Large intestine (tissue), 3 donors: ENCODE results near the gene ABCF2. TPM values are rescaled to one million over a fixed set of nuclear protein-coding genes. Genes with fewer than 3 reads are reported as not detected.

Experiments used
- DNase-seq, 2 donors: peaks; one replicate each; pipeline versions ENCODE4 v3.0.0 to v3.0.0-alpha.2; 2013
- H3K27ac ChIP-seq: one replicate; pipeline ENCODE4 v1.5.1; 2013; ENCODE audit warnings: low read length
- H3K27me3 ChIP-seq: 2 replicates; pipeline ENCODE4 v1.6.1; 2013; ENCODE audit warnings: low read length; ENCODE audit not compliant: control insufficient read depth, insufficient read depth
- H3K36me3 ChIP-seq: 2 replicates; pipeline ENCODE4 v1.6.1; 2013; ENCODE audit warnings: low read length; ENCODE audit not compliant: control insufficient read depth, insufficient read depth
- H3K4me1 ChIP-seq: one replicate; pipeline ENCODE4 v1.6.1; 2013; ENCODE audit warnings: low read length; ENCODE audit not compliant: control insufficient read depth, insufficient read depth
- H3K4me3 ChIP-seq: one replicate; pipeline ENCODE4 v1.5.1; 2013; ENCODE audit warnings: low read length
- H3K9me3 ChIP-seq: one replicate; pipeline ENCODE4 v1.6.1; 2013; ENCODE audit warnings: mild to moderate bottlenecking, low read depth, low read length, moderate library complexity; ENCODE audit not compliant: control insufficient read depth
- WGBS: methylation state at CpG from one replicate; pipeline ENCODE4 v1.1.5; 2013; ENCODE audit warnings: low lambda C conversion rate; ENCODE audit not compliant: insufficient coverage; 5-methylcytosine and 5-hydroxymethylcytosine counted together
- polyA plus RNA-seq: library from polyadenylated mRNA; unstranded; fragments of 120-200 nt; gene quantifications from one replicate; pipeline ENCODE4 v1.2.1, GENCODE V29; 2013

The ABCF2 gene
- polyA plus RNA-seq, 1 donor: 19.1 TPM

GRCh38 chr7:151172273-151173141, 54.5 kb downstream of the ABCF2 start:
- H3K27me3 ChIP-seq: peaks cover 75% of the 10 kb centered on the region
- no CpG with 5 or more reads among the region's 42 CpGs for WGBS
- peaks cover 19% of the 10 kb centered on the region for H3K9me3 ChIP-seq
- no peak overlapping the region for H3K27ac ChIP-seq
- peak; percentile 57 to 63 for DNase-seq
- no peaks in the 10 kb centered on the region for H3K36me3 ChIP-seq
- H3K4me1 ChIP-seq: no peaks in the 10 kb centered on the region
- H3K4me3 ChIP-seq: no peak overlapping the region

- Histone ChIP-seq H3K4me3 (no peak overlapping the region), H3K36me3 (no peaks in the 10 kb centered on the region), H3K4me1 (peaks cover 3% of the 10 kb centered on the region), H3K27ac (no peak overlapping the region), H3K27me3 (peaks cover 76% of the 10 kb centered on the region), H3K9me3 (peaks cover 8% of the 10 kb centered on the region)
- no CpG with 5 or more reads among the region's 10 CpGs for WGBS
- no peak for DNase-seq
These were observed 58.2 kb downstream of the ABCF2 start for GRCh38 chr7:151168787-151169162.

- Histone ChIP-seq H3K27me3 (peaks cover 74% of the 10 kb centered on the region), H3K9me3 (peaks cover 5% of the 10 kb centered on the region), H3K4me1 (peaks cover 3% of the 10 kb centered on the region), H3K27ac (no peak overlapping the region), H3K36me3 (no peaks in the 10 kb centered on the region), H3K4me3 (no peak overlapping the region)
- 9% methylated on average over 4 of the region's 52 CpGs for WGBS
- DNase-seq: peak in 1 of 2 donors; percentile 63
These were observed 58.8 kb downstream of the ABCF2 start for GRCh38 chr7:151168003-151168786.

GRCh38 chr7:151167197-151167961, 59.6 kb downstream of the ABCF2 start, which contains the start of gene GBX1:
Gene GBX1, minus strand, starts transcription at chr7:151167694. Its CDS starts 146 bp downstream, at chr7:151167548.
- DNase-seq: peak in 1 of 2 donors; percentile 22
- H3K4me1 ChIP-seq: peaks cover 3% of the 10 kb centered on the region
- H3K27me3 ChIP-seq: peaks cover 73% of the 10 kb centered on the region
- no CpG with 5 or more reads among the region's 101 CpGs for WGBS
- H3K9me3 ChIP-seq: no peaks in the 10 kb centered on the region
- no peak within 1 kb of the TSS for H3K27ac ChIP-seq
- H3K4me3 ChIP-seq: no peak within 1 kb of the TSS
- no peaks in the 10 kb centered on the region for H3K36me3 ChIP-seq

- Histone ChIP-seq H3K27me3 (peaks cover 73% of the 10 kb centered on the region), H3K9me3 (no peaks in the 10 kb centered on the region), H3K4me3 (no peak overlapping the region), H3K27ac (no peak overlapping the region), H3K4me1 (peaks cover 3% of the 10 kb centered on the region), H3K36me3 (no peaks in the 10 kb centered on the region)
- DNase-seq: peak in 1 of 2 donors; percentile 32
- no CpG with 5 or more reads among the region's 31 CpGs for WGBS
These were observed 60.3 kb downstream of the ABCF2 start for GRCh38 chr7:151166629-151167196.

Other genes with a start within 250 kb of the ABCF2 start
- gene KCNH2, start 248.9 kb downstream of the ABCF2 start, polyA plus RNA-seq: 8.1 TPM
- gene NOS3, start 236.2 kb downstream of the ABCF2 start, polyA plus RNA-seq: 10.3 TPM
- gene ATG9B, start 202.7 kb downstream of the ABCF2 start, polyA plus RNA-seq: 1.8 TPM
- 24.2 TPM for gene ABCB8, start 198.8 kb downstream of the ABCF2 start, polyA plus RNA-seq
- 6.9 TPM for gene ASIC3, start 178.7 kb downstream of the ABCF2 start, polyA plus RNA-seq
- gene CDK5, start 169.3 kb downstream of the ABCF2 start, polyA plus RNA-seq: 12.8 TPM
- 107 TPM for gene SLC4A2, start 167.6 kb downstream of the ABCF2 start, polyA plus RNA-seq
- 90.4 TPM for gene FASTK, start 146.4 kb downstream of the ABCF2 start, polyA plus RNA-seq
- gene TMUB1, start 143.7 kb downstream of the ABCF2 start, polyA plus RNA-seq: 61.8 TPM
- gene AGAP3, start 140.7 kb downstream of the ABCF2 start, polyA plus RNA-seq: 58.0 TPM
- 0.07 TPM for gene GBX1, start 59.5 kb downstream of the ABCF2 start, polyA plus RNA-seq
- gene ASB10, start 40.0 kb downstream of the ABCF2 start, polyA plus RNA-seq: not detected
- not detected for gene H2BK1, start 16.7 kb downstream of the ABCF2 start, polyA plus RNA-seq
- gene CHPF2, start 5.3 kb upstream of the ABCF2 start, polyA plus RNA-seq: 25.1 TPM
- 29.1 TPM for gene SMARCD3, start 21.5 kb upstream of the ABCF2 start, polyA plus RNA-seq
- 52.5 TPM for gene NUB1, start 114.6 kb upstream of the ABCF2 start, polyA plus RNA-seq
- gene WDR86, start 182.8 kb upstream of the ABCF2 start, polyA plus RNA-seq: 12.0 TPM
- gene CRYGN, start 212.9 kb upstream of the ABCF2 start, polyA plus RNA-seq: 0.36 TPM